HG03196 (cell line): ENCODE results near the gene TACR1.
"Not testable (repeated sequence)": the region's sequence is repeated elsewhere in the genome, so short reads cannot be mapped to it uniquely, and the experiment has no call there.

ENCODE experiments used
- ATAC-seq: cut with Tn5 transposase; IDR thresholded peaks from one replicate; pipeline ENCODE4 v1.9.1; 2021; ENCODE audit not compliant: unreplicated experiment

TACR1 gene, protein sequence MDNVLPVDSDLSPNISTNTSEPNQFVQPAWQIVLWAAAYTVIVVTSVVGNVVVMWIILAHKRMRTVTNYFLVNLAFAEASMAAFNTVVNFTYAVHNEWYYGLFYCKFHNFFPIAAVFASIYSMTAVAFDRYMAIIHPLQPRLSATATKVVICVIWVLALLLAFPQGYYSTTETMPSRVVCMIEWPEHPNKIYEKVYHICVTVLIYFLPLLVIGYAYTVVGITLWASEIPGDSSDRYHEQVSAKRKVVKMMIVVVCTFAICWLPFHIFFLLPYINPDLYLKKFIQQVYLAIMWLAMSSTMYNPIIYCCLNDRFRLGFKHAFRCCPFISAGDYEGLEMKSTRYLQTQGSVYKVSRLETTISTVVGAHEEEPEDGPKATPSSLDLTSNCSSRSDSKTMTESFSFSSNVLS

GRCh38 chr2:75199428-75200011 is at the start of gene TACR1:
TSS of gene TACR1 (minus strand) at chr2:75199520. CDS start at chr2:75198934, 586 bp downstream.
- peak; percentile 58 for ATAC-seq

DNA sequence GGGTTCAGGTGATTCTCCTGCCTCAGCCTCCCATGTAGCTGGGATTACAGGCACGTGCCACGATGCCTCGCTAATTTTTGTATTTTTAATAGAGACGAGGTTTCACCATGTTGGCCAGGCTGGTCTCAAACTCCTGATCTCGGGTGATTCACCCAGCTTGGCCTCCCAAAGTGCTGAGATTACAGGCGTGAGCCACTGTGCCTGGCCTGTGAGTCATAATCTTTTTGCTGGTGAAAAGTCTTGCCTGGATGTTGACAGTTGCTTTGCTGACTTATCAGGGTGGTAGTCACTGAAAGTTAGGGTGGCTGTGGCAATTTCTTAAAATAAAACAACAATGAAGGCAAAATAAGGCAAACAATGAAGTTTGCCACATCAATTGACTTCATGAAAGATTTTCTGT is 49.3 kb upstream of the TACR1 start:
- ATAC-seq = not testable (repeated sequence)

DNA sequence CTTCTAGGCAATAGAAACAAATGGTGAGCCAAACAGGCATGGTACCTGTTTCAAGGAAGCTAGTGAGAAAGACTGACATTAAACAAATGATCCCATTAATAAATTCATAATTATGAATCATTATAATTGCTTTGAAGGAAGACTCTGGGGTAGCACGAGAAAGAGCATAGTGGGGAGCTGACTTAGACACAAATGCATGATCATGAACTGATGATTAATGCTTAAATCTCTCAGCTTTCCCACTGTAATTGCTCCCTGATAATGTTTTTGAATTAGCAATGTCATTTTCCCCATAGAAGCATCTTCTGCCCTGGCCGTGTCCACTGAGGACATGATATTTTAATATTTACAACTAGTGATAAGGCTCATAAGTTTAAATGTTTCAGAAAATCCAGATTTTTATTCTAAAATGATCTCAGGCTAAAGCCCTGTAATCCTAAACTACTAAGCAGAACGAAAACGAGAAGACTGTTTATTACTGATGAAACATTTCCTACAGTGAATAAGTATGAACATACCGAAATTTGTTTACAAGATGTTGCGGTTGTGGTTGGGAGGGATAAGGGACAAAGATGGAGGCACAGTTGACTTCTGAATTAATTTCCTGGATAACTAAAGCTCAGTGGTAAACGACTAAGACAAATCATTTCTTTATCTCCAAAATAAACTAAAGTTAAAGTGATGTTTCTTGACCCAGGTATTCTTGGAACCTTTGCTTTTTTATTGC is 47.3 kb upstream of the TACR1 start:
- ATAC-seq = no peak

- no peak for ATAC-seq
These were observed 43.9 kb upstream of the TACR1 start for GRCh38 chr2:75243219-75243618.

DNA sequence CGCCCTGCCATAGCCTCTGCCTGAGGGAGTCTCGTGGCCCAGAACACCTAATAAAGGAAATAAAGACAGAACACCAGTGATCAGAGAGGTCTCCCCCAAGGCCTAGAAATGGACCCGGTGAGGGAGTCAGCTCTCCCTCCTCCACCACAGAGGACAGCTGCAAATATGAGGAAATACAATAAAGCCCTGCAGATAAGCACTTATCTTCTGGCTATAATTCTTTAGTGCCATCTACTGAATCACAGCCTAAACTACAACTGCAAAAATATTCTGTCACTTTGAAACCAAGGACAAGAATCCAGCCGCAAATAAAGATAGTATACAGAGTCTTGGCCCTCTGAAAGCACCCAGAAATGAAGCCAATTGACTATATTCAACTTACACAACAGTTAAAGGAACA is 42.4 kb upstream of the TACR1 start:
- ATAC-seq = no peak

DNA sequence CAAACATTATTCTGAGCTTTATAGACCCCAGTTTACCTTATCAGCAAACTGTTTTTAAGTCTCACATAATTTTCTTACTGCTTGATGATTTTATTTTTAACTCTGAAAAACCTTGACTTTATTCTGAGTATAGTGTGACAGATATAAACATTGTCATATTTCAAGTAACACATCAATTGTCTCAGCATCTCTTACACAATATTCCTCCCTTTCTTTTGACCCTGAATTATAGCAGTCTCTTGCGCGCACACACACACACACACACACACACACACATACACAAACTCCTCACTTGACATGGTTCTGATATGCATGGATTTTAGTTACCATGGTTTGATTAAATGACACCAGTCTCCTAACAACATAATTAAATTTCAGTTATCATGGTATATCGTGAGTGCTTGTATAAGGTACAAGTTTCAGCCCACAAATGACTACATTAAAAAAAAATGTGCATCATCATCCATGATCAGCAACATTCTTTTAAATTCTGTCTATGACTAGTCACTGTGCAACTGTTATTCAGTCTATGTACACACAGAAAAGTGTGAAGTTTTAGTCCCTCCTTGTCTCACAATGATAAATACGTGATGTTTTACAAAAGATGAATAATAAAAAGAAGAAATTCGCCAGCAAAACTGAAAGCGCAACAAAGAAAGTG is 39.5 kb upstream of the TACR1 start:
- ATAC-seq = no peak

DNA sequence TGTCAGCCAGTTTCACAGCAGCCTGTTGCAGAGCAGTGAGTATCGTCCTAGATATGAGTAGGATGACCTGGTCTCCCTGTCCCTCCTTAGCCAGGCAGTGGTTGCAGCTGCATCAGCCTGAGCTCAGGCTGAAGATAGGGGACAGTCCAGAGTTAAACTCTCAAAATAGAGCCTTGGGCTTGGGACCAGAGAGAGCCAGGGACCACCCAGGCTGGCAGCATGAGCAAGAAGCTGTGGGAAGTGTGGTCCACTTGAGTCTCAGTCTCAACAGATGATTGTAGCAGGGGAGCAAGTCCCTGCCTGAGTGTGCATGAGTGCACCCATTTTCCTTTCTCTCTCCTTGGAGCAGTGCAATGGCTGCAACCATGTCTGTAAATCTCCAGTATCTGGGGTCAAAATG is 38.0 kb upstream of the TACR1 start:
- ATAC-seq = no peak

DNA sequence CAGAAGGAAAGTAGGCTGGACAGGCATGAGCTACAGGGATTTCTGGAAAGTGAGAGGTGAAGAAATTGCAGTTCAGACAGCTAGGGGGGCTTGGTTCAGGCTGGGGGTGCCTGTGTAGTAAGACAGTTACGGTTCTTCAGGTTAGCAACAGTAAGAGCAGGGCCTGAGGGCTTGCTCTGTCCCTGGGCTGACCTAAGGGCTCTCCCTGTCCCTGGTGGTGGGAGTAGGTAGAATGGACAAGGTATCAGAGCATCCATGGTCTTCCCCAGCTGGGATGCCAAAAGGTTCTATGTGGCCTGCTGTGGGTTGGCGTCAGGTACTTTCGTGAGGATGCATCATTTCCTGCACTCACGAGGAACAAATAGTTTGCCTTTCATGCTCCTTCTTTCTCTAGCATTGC is 34.6 kb upstream of the TACR1 start:
- ATAC-seq = no peak

- no peak for ATAC-seq
These were observed 27.3 kb upstream of the TACR1 start for GRCh38 chr2:75226617-75227016.

- ATAC-seq = no peak
These were observed 26.8 kb upstream of the TACR1 start for GRCh38 chr2:75226099-75226498.

GRCh38 chr2:75224636-75225094 is 25.3 kb upstream of the TACR1 start:
- ATAC-seq = no peak

DNA sequence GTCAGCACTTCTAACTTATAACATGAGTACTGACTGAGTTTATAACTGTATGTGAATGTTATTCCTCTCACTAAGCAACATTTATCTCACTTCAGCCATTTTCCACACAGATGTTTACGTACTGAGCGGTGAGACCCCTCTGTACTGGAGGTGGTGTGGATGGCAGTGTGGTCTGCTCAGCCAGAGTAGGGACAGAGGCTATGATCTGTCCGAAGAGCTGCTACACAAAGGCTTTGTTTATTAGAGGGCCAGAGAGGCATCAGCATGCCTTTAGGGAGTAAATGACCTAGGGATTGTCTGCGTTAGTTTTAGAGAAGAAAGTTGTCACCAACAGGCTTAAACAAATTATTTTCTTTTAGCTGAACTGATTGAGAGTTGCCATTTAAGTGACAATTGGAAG is 23.2 kb upstream of the TACR1 start:
- ATAC-seq = no peak

DNA sequence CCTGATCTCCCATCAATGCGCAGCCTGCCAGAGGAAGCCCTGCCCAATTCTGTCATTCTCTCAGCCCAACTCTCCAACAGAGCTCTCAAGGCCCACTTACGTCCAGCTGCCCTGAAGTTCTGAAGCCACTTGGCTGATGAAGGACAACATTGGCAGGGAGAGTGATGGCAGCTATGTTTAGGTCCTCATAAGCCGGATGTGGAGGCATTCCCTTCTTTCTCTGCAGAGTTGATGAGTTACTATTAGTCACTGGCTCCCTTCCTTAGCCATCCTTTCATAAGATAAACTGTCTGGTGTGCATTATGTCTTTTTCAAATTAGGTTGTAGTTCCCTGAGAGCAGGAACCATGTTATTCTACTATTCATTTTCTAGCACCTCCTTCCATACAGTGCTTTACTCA is 22.5 kb upstream of the TACR1 start:
- no peak for ATAC-seq

DNA sequence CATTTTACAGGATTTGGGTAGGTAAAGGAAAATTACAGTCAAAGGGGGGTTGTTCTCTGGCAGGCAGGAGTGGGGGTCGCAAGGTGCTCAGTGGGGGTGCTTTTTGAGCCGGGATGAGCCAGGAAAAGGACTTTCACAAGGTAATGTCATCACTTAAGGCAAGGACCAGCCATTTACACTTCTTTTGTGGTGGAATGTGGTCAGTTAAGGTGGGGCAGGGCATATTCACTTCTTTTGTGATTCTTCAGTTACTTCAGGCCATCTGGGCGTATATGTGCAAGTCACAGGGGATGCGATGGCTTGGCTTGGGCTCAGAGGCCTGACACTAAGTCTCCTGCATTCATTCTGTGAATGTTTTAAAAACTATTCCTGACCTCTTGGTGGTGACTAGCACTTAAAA is 19.9 kb upstream of the TACR1 start:
- ATAC-seq = not testable (repeated sequence)

DNA sequence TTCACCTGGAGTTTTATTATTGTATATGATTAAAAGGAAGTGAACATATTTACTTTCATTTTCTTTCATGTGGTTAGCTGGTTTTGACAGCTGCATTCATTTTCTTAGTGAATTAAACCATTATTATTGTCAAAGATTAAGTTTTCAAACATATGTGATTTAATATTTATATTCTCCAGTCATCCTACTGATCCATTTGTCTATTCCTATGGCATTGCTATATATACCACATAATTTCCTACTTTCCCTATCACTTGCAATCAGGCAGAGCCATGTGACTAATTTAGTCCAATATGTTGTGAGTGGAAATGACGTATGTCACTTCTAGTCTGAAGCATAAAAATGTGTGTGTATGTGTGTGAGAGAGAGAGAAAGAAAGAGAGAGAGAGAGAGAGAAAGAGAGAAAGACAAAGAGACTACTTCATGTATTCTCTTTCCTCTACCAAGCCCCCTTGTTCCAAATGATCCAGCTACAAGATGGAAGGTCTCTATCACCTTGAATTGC is 12.0 kb upstream of the TACR1 start:
- ATAC-seq = no peak

DNA sequence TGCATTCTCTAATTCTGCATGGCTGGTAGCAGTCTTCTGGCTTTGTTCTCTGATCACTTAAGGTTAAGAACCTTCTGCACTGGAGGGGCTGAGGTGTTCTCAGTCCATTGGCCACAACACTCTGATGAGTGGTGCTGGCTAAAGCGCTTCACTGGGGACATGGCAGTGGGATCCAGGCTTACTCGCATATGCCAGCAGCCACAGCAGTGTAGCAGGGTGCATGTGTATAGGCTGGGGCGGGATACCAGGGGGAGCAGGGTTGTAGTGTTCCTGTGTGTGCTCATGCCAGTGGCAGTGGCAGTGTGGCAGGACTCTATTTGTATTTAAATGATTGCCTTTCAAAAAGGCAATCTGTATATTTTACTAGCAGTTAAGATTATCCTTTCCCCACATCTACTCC is 11.1 kb upstream of the TACR1 start:
- no peak for ATAC-seq

DNA sequence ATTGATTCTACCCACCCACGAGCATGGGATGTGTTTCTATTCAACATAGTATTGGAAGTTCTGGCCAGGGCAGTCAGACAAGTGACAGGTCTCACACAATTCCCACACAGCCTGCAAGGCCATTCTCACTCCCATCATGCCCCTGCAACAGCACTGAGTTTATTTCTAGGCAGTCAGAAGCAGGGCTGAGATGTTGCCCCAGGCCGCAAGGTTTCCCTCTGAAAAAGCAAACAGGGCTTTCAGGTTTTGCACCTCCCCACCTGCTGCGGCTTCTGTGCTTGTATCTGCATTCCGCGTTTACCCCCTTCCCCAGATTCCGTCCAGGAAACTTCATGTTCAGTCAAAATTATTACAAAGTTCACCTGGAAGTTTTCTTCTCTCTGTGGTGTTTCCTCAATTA is 9.4 kb upstream of the TACR1 start:
- ATAC-seq = no peak

DNA sequence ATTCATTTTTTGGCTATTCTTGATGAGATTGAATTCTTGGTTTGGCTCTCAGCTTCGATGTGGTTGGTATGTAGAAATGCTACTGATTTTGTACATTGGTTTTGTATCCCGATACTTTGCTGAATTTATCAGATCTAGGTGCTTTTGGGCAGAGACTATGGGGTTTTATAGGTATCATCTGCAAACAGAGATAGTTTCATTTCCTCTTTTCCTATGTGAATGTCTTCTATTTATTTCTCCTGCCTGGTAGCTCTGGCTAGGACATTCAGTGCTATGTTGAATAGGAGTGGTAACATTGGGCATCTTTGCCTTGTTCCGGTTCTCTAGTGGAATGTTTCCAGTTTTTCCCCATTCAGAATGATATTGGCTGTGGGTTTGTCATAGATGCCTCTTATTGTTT is 5.5 kb upstream of the TACR1 start:
- ATAC-seq = no peak

DNA sequence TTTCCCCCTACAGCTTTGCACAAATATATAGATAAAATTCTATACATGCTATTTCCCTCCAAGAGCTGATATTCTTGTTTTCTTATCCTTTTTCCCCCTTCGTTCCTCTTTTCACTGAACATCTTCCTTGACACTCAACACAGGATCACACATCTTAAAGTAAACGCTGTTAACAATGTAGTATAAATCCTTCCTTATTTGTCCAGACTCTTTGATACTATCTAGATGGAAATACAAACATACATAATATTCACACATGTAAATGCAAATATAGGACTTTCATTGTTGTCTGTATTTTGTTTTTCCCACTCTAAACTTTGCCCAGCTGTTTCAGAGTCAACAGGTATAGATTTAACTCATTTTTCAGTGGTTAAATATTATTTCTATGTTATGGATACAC is 3.0 kb upstream of the TACR1 start:
- ATAC-seq = no peak

GRCh38 chr2:75200140-75201096 is 1.1 kb upstream of the TACR1 start:
- ATAC-seq = no peak
